NCI-H345 (cell line): Measurements from ENCODE around the gene GPR32.
"Not testable (repeated sequence)": the region's sequence is repeated elsewhere in the genome, so short reads cannot be mapped to it uniquely, and the experiment has no call there.

ENCODE experiments used
- DNase-seq: peaks from one replicate; lab custom pipeline; 2025; lab: John Stamatoyannopoulos, UW

Gene GPR32

DNA sequence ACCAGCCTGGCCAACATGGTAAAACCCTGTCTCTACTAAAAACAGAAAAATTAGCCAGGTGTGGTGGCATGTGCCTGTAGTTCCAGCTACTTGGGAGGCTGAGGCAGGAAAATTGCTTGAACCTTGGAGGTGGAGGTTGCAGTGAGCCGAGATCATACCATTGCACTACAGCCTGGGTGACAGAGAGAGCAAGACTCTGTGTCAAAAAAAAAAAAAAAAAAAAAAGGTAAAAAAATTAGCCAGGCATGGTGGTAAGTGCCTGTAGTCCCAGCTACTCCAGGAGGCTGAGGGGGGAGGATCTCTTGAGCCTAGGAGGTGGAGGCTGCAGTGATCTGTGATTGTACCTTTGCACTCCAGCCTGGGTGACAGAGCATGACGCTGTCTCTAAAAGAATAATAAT lies at the start of gene GPR32:
Gene GPR32 (plus strand): TSS at position 301 of the 400 bp plus-strand sequence. CDS start 137 bp downstream, outside the sequence.
- DNase-seq = not testable (repeated sequence)

DNA sequence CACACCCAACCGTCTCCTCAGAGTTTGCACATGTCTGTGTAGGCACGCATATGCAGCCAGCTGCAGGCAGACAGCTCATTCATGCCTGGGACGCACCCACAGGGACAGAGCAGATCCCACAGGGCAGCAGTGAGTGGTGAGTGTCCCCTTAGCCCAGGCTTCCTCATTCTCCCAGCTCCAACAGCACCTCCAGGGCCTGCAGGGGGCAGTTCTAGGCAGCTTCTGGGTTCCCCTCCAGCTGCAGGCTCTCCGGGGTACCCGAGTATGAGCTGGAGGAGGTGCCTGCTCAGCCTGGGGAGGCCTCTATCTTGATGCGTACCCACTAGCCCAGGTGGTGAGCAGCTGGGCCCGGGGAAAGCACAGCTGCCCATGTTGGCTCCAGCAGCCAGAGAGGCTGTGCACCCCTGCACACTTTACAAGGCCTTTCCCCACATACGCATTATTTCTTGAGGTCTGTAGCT lies 49.3 kb upstream of the GPR32 start:
- DNase-seq = no peak

DNA sequence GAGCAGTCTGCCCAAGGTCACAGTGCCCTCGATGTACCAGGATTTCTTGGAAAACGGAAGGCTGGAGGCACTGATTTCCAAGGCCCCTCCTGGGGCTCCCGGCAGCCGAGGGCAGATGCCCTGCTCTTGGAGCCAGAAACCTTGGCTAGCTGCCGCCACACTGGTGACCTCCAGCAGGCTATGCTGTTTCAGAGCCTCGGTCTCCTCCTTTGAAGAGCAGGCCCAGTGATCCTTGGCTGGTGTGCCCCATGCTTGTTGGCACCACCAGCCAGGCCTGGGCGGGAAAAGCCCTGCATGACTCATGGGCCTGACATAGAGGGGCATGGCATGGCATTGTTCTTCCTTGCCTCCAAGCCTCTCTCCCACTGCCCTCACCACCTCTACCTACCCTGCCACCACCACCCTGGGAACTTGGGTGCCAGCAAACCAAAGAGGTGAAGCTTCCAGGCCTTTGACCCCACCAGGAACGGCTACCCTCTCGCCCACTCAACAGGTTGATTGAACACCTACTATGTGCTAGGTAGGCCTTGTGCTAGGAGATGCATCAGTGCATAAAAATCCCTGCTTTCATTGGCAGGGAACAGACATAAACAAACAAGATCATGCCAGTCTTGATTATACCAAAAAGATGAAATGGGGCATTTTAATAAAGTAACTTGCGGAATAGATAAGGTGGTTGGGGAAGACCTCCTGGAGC lies 48.7 kb upstream of the GPR32 start:
- no peak for DNase-seq

DNA sequence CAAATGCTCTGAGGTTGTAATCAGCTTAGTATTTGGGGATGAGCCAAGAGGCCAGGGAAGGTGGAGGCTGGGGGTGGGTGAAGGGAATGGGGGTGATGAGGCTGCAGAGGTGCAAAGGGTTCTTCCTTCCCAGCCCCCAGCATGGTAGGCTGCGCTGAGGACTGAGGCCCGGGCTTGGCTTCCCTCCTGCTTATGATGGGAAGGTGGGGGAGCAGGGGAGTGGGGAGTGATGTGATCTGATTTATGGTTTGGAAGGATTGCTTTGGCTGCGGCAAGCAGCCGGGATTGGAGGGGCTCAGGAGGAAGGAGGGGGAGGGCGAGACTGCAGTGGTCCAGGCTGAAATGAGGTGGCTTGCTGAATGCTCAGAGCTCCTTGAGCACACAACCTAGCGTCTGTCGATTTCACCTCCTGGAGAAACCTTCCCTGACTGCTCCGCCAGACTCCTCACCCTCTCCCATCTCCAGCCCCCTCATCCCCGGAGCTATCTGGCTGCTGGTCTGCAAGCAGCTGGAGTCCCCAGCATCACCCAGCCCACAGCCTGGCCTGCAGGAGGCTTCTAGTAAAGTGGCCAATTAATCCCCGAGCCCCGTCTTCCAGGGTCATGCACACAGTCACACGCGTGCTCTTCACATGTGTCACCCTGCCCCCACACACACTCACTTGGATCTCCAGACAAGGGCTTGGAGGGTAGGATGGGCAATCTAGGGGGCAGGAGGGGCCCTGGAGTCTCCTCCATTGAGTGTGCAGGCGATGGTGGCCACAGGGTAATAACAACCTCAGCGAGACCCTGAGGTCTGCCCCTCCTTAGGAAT lies 47.9 kb upstream of the GPR32 start:
- no peak for DNase-seq

GRCh38 chr19:50723069-50723468 lies 47.2 kb upstream of the GPR32 start, which contains the start of gene CLEC11A:
CLEC11A (plus strand) TSS chr19:50723364; CDS start chr19:50723526, 162 bp downstream.
- DNase-seq = no peak

DNA sequence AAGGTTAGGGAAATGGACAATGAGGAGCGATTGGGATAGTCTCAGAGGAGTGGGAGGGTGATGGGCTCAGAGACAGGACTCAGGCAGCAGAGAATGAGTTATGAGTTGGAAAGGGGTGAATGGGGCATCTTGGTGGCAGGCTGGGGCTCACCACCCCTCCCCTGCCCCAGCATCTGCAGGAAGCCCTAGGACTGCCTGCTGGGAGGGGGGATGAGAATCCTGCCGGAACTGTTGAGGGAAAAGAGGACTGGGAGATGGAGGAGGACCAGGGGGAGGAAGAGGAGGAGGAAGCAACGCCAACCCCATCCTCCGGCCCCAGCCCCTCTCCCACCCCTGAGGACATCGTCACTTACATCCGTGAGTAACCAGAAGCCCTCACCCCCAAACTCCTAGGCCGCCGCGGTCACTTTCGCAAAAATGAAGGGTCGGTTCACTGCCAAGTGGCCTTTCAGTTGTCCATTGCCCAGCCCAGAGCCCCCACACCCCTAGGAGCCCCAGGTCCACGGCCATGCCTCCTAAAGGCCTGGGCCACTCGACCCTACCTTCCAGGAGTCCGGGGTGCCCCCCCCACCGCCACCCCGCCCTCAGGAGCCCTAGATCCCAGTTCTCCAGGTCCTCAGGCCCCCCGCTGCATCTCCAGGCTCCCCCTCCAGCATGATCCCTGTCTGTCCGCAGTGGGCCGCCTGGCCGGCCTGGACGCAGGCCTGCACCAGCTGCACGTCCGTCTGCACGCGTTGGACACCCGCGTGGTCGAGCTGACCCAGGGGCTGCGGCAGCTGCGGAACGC lies 46.3 kb upstream of the GPR32 start:
- no peak for DNase-seq

- peak; percentile 90 for DNase-seq
Measured at GRCh38 chr19:50724522-50725217, 45.6 kb upstream of the GPR32 start.

- no peak for DNase-seq
Measured at GRCh38 chr19:50725218-50725910, 44.9 kb upstream of the GPR32 start.

DNA sequence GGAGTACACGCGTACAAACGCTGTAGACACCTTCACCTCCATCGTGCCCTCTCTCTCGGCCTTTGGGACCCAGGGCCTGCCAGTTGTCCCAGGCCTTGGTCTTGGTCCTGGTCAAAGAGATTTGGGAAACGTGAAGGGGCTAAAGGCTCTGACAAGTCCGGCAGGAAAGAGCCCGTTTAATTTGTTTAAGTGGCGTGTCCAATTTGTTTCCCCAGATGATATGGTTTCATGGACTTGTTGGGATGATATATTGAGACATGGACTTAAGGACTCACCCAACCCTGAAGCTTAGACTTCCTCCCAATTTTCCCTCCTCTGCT lies 44.4 kb upstream of the GPR32 start:
- DNase-seq = no peak

DNA sequence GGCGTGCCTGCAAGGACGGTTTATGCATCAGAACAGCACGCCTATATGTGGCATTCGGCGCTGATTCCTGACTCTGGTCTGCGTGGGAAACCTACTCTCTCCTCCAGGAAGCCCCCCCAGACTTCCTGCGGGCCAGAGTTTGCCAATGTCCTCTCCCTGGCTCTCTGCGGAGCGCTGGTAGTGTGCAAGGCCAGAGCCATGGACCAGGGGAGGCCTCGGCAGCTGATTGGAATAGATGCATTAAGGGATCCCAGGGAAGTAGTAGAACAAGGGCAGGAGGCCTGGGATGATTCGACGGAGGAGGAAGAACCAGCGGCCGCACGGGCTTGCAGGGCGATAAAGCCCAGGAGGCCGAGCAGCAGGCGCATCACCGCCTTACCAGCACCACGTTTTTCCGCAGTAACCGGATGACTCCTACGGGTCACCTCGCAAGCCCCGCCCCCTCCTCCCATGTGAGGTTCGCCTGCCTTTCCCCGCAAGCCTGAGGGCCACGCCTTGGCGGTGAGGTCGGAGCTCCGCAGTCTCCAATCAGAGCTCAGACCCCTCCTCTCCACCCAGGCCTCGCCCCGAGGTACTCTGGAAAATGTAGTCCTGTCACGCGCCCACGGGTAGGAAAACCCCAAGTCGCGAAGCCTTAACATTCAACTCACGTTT lies 42.1 kb upstream of the GPR32 start:
- DNase-seq = no peak

- DNase-seq = no peak
Measured at GRCh38 chr19:50729894-50730293, 40.4 kb upstream of the GPR32 start.

GRCh38 chr19:50735869-50736268 lies 34.4 kb upstream of the GPR32 start:
- DNase-seq = no peak

GRCh38 chr19:50736338-50736737 lies 33.9 kb upstream of the GPR32 start:
- DNase-seq = no peak

DNA sequence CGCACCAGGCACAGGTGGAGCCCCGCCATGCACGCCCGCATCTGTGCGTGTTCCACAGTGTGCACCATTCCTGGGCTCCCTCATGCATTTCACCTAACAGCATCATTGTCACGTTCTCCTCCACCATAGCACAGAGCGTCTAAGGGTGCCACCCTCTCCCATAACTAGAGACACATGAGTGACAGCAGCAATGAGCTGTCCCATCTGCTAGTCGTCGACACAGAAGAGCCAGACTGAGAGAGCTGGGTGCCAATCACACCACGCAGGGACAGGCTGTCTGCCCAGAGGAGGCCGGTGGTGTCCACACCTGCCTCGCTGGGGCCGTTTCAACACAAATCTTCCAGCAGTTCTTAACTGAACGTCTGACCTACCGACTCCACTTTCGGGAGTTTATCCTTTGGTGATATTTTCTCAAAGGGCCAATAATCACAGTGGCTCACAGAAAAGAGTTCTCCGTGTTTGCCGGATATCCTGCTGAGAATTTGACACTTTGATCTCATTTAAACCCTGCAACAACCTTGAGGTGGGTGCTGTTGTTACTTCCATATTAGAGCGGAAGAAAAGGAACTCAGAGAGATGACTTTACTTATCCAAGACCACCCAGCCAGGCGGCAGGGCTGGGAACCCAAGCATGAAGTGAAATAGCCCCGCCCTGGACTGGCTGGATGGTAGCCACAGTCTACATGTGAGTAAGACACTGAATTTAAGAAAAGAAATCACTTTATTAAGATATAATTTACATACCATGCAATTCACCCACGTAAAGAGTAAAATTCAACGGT lies 30.9 kb upstream of the GPR32 start:
- DNase-seq = no peak

GRCh38 chr19:50739914-50740426 lies 30.3 kb upstream of the GPR32 start:
- no peak for DNase-seq

DNA sequence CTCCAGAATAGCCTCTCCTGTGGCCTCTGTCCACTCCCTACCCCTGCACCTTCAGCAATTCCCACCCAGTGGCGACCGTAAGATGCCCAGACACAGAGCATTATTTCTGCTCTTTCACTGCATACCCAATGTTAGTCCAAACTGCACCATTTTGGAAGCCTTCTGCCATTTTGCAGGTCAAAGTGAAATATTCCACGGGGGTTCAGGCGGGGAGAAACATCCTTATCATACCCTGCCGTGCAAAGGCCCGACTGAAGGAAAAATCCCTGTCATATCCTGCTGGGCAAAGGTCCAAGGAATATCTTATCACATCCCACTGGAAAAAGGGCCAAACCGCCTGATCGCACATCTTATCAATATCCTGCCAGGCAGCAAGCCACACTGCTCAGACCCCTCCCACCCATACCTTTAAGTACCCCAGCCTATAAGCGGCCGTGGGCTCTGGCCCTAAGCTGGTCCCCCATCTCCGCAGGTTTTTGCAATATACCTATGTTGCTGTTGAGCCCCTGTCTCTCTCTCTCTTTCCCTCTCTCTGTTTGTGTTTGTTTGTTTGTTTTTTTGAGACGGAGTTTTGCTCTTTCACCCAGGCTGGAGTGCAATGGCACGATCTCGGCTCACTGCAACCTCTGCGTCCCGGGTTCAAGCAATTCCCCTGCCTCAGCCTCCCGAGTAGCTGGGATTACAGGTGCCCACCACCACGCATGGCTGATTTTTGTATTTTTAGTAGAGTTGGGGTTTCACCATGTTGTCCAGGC lies 28.9 kb upstream of the GPR32 start:
- DNase-seq = no peak

- no peak for DNase-seq
Measured at GRCh38 chr19:50743537-50743936, 26.7 kb upstream of the GPR32 start.

GRCh38 chr19:50745221-50745620 lies 25.0 kb upstream of the GPR32 start:
- DNase-seq = no peak

GRCh38 chr19:50747141-50747540 lies 23.1 kb upstream of the GPR32 start:
- not testable (repeated sequence) for DNase-seq
